ENCODE results near the gene TUBB2B. TPM values are rescaled to one million over a fixed set of nuclear protein-coding genes. Genes with fewer than 3 reads are reported as not detected.

TUBB2B gene
- total and polyA plus RNA-seq, 9 of the 15 experiments (the other 6 are each of a cell fraction or from before 2014, with no cell fraction given): 0.11 to 9.7 (median 4.6) TPM

GRCh38 chr6:3190056-3190455 lies 37.4 kb downstream of the TUBB2B start:
- H3K4me1 ChIP-seq (replicated peaks in 1 of 2; ENCODE audit: control insufficient read depth in 2 of 2, insufficient read depth in 2 of 2, low read length in 2 of 2): peaks cover 3 to 8% of the 10 kb centered on the region in 2 experiments; a peak in 4 of 5 replicates
- H3K4me3 ChIP-seq: no peak overlapping the region
- H3K27me3 ChIP-seq (ENCODE audit: control insufficient read depth in 2 of 2, insufficient read depth in 2 of 2, low read length in 2 of 2): no peaks in the 10 kb centered on the region
- CTCF ChIA-PET (ENCODE audit: low intra/inter-chr PET ratio): interaction anchor here (0.5 kb wide), 1 partner anchor 69 kb away, joined by 3 read pairs; no protein-coding TSS in a partner anchor
- peaks cover 5% of the 10 kb centered on the region; the same call in 1 of the 2 replicates for H3K9me3 ChIP-seq (replicated peaks; ENCODE audit: control insufficient read depth, insufficient read depth, low read depth, low read length)
- H3K27ac ChIP-seq (ENCODE audit: extremely low read depth, low read depth, low read length): no peak overlapping the region
- H3K9ac ChIP-seq (ENCODE audit: insufficient read depth in 1 of 2, low read depth in 2 of 2, low read length in 2 of 2): no peak overlapping the region
- H3K4me2 ChIP-seq (ENCODE audit: insufficient read depth, low read length): no peak overlapping the region
- DNase-seq (ENCODE audit: extremely low read depth in 1 of 4, low spot score in 3 of 4): peak in 2 of 4 experiments; percentile 34 to 43
- no TSS peak for BruUV-seq (replicated peaks)
- ATAC-seq: no peak
- no peaks in the 10 kb centered on the region for H4K20me1 ChIP-seq (replicated peaks; ENCODE audit: control insufficient read depth, insufficient read depth, low read length)
- in situ Hi-C loops (cut with MboI): no loop called here
- H3K9me1 ChIP-seq (ENCODE audit: control insufficient read depth, insufficient read depth, low read length): no peaks in the 10 kb centered on the region
- H3K36me3 ChIP-seq (ENCODE audit: control insufficient read depth, insufficient read depth, low read length): no peaks in the 10 kb centered on the region
- intact Hi-C loops (cut with micrococcal nuclease): no loop called here
- no peak overlapping the region for H2AFZ ChIP-seq (ENCODE audit: low read depth, low read length)
- FAIRE-seq: no peak
- POLR2A ChIA-PET: interaction anchor here (1.1 to 1.4 kb wide), 3 partner anchors 13 to 31 kb away, joined by 3 to 4 read pairs (median 3); no protein-coding TSS in a partner anchor
- 51% methylated on average over 4 of the region's 4 CpGs for WGBS (ENCODE audit: insufficient coverage, low coverage, missing lambda C conversion rate)
- peaks cover 8% of the 10 kb centered on the region; the same call in 2 of the 3 replicates for H3K79me2 ChIP-seq (ENCODE audit: control insufficient read depth, insufficient read depth, low read length)
- TF ChIP-seq KLF16 (IDR thresholded peaks at IDR 0.05) (no peak), STAG1 (CRISPR knock-in tag; IDR thresholded peaks at IDR 0.05; ENCODE audit: borderline replicate concordance) (no peak), RFX5 (IDR thresholded peaks at IDR 0.05; ENCODE audit: low read depth, low read length) (no peak), ZNF274 (IDR thresholded peaks at IDR 0.05; ENCODE audit: borderline replicate concordance, low read depth, low read length) (no peak), ARID4B (CRISPR knock-in tag; IDR thresholded peaks at IDR 0.05) (no peak), PCBP1 (IDR thresholded peaks at IDR 0.05; ENCODE audit: low read depth, low read length, poor library complexity, severe bottlenecking) (no peak), NFXL1 (CRISPR knock-in tag; IDR thresholded peaks at IDR 0.05) (no peak), CBFA2T3 (IDR thresholded peaks at IDR 0.05) (0 out of 2 replicates have a peak, but pooled peaks have one; percentile 7), HLTF (IDR thresholded peaks at IDR 0.05) (no peak), ZBED1 (IDR thresholded peaks at IDR 0.05) (no peak), ASH1L (IDR thresholded peaks at IDR 0.05; ENCODE audit: borderline replicate concordance, low read depth, partially characterized antibody) (no peak), PKNOX1 (IDR thresholded peaks at IDR 0.05) (no peak)
- TF ChIP-seq, protein P1, sequence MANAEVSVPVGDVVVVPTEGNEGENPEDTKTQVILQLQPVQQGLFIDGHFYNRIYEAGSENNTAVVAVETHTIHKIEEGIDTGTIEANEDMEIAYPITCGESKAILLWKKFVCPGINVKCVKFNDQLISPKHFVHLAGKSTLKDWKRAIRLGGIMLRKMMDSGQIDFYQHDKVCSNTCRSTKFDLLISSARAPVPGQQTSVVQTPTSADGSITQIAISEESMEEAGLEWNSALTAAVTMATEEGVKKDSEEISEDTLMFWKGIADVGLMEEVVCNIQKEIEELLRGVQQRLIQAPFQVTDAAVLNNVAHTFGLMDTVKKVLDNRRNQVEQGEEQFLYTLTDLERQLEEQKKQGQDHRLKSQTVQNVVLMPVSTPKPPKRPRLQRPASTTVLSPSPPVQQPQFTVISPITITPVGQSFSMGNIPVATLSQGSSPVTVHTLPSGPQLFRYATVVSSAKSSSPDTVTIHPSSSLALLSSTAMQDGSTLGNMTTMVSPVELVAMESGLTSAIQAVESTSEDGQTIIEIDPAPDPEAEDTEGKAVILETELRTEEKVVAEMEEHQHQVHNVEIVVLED (CRISPR knock-in tag; IDR thresholded peaks at IDR 0.05): no peak
- TF ChIP-seq, protein P2, sequence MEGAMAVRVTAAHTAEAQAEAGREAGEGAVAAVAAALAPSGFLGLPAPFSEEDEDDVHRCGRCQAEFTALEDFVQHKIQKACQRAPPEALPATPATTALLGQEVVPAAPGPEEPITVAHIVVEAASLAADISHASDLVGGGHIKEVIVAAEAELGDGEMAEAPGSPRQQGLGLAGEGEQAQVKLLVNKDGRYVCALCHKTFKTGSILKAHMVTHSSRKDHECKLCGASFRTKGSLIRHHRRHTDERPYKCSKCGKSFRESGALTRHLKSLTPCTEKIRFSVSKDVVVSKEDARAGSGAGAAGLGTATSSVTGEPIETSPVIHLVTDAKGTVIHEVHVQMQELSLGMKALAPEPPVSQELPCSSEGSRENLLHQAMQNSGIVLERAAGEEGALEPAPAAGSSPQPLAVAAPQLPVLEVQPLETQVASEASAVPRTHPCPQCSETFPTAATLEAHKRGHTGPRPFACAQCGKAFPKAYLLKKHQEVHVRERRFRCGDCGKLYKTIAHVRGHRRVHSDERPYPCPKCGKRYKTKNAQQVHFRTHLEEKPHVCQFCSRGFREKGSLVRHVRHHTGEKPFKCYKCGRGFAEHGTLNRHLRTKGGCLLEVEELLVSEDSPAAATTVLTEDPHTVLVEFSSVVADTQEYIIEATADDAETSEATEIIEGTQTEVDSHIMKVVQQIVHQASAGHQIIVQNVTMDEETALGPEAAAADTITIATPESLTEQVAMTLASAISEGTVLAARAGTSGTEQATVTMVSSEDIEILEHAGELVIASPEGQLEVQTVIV (CRISPR knock-in tag; IDR thresholded peaks at IDR 0.05; ENCODE audit: borderline replicate concordance): no peak
